ENCODE results near the gene OR5L2. TPM values are rescaled to one million over a fixed set of nuclear protein-coding genes. Genes with fewer than 3 reads are reported as not detected.

Gene OR5L2
- not detected in 2 replicates for total RNA-seq

DNA sequence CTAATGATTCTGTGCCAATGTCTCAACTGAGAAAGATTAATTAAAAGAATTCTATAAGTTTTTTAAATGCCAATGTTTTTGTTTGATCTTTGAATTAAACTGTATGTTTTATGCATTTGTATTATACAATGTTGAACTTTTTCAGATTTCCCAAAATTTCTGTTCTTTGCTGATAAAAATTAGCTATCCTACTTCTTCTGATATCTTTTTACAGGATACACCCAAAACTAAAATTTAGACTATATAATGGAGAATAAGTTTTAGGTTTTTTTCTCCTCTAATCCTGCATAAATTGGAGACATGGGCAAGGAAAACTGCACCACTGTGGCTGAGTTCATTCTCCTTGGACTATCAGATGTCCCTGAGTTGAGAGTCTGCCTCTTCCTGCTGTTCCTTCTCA is at the start of gene OR5L2:
OR5L2 (plus strand) TSS at position 301 of the 400 bp plus-strand sequence; CDS start at position 301, 0 bp downstream.
- no peak within 1 kb of the TSS for H3K4me2 ChIP-seq (ENCODE audit: insufficient read depth, low read length)
- no peak within 1 kb of the TSS for H2AFZ ChIP-seq (ENCODE audit: low read length)
- TF ChIP-seq, protein P1, sequence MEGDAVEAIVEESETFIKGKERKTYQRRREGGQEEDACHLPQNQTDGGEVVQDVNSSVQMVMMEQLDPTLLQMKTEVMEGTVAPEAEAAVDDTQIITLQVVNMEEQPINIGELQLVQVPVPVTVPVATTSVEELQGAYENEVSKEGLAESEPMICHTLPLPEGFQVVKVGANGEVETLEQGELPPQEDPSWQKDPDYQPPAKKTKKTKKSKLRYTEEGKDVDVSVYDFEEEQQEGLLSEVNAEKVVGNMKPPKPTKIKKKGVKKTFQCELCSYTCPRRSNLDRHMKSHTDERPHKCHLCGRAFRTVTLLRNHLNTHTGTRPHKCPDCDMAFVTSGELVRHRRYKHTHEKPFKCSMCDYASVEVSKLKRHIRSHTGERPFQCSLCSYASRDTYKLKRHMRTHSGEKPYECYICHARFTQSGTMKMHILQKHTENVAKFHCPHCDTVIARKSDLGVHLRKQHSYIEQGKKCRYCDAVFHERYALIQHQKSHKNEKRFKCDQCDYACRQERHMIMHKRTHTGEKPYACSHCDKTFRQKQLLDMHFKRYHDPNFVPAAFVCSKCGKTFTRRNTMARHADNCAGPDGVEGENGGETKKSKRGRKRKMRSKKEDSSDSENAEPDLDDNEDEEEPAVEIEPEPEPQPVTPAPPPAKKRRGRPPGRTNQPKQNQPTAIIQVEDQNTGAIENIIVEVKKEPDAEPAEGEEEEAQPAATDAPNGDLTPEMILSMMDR (IDR thresholded peaks at IDR 0.05; ENCODE audit: extremely low read depth, low read depth, low read length), result no peak

DNA sequence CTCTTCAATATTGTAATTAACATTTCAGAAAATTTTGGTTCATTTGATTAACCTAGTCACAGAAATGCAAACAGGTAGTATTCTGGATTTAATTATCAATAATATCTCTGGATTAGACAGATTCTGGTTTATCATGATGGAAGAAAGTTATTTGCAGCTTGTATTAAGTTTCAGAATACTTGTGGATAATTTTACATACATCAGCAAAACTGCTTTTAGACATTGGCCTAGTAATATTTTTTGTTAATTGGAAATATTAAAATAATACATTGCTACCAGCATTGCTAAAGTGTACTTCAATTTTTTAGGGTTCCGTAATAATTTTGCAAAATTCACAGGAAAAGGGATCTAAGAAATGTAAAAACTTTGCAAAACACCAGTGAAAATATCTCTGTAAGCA is 35.4 kb upstream of the OR5L2 start:
- TF ChIP-seq, protein P1 (IDR thresholded peaks at IDR 0.05; ENCODE audit: extremely low read depth, low read depth, low read length), result no peak
- Histone ChIP-seq H2AFZ (ENCODE audit: low read length) (no peak overlapping the region), H3K27me3 (ENCODE audit: insufficient read depth, low read length) (no peaks in the 10 kb centered on the region), H4K20me1 (ENCODE audit: insufficient read depth, low read length) (no peaks in the 10 kb centered on the region), H3K27ac (ENCODE audit: low read depth, low read length) (no peak overlapping the region), H3K4me1 (ENCODE audit: insufficient read depth, low read length) (no peaks in the 10 kb centered on the region), H3K4me2 (ENCODE audit: insufficient read depth, low read length) (no peak overlapping the region), H3K36me3 (ENCODE audit: insufficient read depth, low read length) (no peaks in the 10 kb centered on the region), H3K79me2 (ENCODE audit: insufficient read depth, low read length) (no peaks in the 10 kb centered on the region), H3K9me3 (ENCODE audit: low read depth, low read length) (peaks cover 6% of the 10 kb centered on the region), H3K4me3 (ENCODE audit: insufficient read depth, low read length) (no peak overlapping the region)
- DNase-seq (ENCODE audit: insufficient read length, low spot score, missing footprints), result no peak

More for the DNA sequence above, at the start of gene OR5L2:
- H3K9me3 ChIP-seq (ENCODE audit: low read depth, low read length), result no peaks in the 10 kb centered on the region
- H3K36me3 ChIP-seq (ENCODE audit: insufficient read depth, low read length), result no peaks in the 10 kb centered on the region
- no peak within 1 kb of the TSS for H3K27ac ChIP-seq (ENCODE audit: low read depth, low read length)
- no peak within 1 kb of the TSS for H3K4me3 ChIP-seq (ENCODE audit: insufficient read depth, low read length)
- no peaks in the 10 kb centered on the region for H3K27me3 ChIP-seq (ENCODE audit: insufficient read depth, low read length)
- no peaks in the 10 kb centered on the region for H3K79me2 ChIP-seq (ENCODE audit: insufficient read depth, low read length)
- no peak for DNase-seq (ENCODE audit: insufficient read length, low spot score, missing footprints)
- no peaks in the 10 kb centered on the region for H3K4me1 ChIP-seq (ENCODE audit: insufficient read depth, low read length)
- no peaks in the 10 kb centered on the region for H4K20me1 ChIP-seq (ENCODE audit: insufficient read depth, low read length)

DNA sequence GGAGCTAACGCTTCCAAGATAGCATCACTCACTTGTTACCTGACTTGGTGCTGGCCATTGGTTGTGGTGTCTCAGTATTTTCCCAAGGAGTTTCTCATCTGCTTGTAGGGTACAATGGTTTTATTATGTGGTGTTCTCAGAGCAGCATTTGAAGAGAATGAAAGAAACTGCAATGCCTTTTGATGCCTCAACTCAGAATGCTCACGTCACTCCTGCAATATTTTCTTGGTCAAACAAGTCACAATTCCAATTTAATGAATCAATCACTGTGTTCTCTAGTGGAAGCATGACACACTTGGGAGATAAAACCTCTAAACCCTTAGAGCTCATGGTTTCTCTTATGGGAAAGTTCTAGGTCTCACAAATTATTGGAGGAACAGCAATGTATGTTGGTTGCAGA is 33.7 kb upstream of the OR5L2 start:
- H3K79me2 ChIP-seq (ENCODE audit: insufficient read depth, low read length), result no peaks in the 10 kb centered on the region
- H3K27me3 ChIP-seq (ENCODE audit: insufficient read depth, low read length), result no peaks in the 10 kb centered on the region
- H4K20me1 ChIP-seq (ENCODE audit: insufficient read depth, low read length), result no peaks in the 10 kb centered on the region
- H2AFZ ChIP-seq (ENCODE audit: low read length), result no peak overlapping the region
- H3K27ac ChIP-seq (ENCODE audit: low read depth, low read length), result no peak overlapping the region
- no peak for DNase-seq (ENCODE audit: insufficient read length, low spot score, missing footprints)
- no peak overlapping the region for H3K4me3 ChIP-seq (ENCODE audit: insufficient read depth, low read length)
- no peaks in the 10 kb centered on the region for H3K36me3 ChIP-seq (ENCODE audit: insufficient read depth, low read length)
- H3K4me1 ChIP-seq (ENCODE audit: insufficient read depth, low read length), result no peaks in the 10 kb centered on the region
- peaks cover 6% of the 10 kb centered on the region for H3K9me3 ChIP-seq (ENCODE audit: low read depth, low read length)
- H3K4me2 ChIP-seq (ENCODE audit: insufficient read depth, low read length), result no peak overlapping the region
- TF ChIP-seq, protein P1 (IDR thresholded peaks at IDR 0.05; ENCODE audit: extremely low read depth, low read depth, low read length), result no peak

DNA sequence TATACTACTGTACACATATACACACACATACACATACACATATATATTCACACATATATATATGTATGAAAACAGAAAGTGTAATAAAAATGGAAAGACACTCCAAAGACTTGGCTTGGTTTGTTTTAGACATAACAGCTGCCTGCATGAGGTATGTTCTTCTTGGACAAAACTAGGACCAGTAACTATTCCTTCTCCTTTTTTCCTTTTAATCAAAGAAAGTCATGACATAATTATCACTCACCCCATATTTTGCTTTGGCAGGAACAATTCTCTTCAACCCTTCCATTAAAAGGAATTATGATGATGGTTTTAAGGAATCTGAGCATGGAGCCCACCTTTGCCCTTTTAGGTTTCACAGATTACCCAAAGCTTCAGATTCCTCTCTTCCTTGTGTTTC is 31.8 kb upstream of the OR5L2 start, which contains the start of gene OR5D14:
OR5D14 (plus strand) TSS at position 301 of the 400 bp plus-strand sequence; CDS start at position 301, 0 bp downstream.
- DNase-seq (ENCODE audit: insufficient read length, low spot score, missing footprints), result no peak
- Histone ChIP-seq H3K79me2 (ENCODE audit: insufficient read depth, low read length) (no peaks in the 10 kb centered on the region), H3K36me3 (ENCODE audit: insufficient read depth, low read length) (no peaks in the 10 kb centered on the region), H2AFZ (ENCODE audit: low read length) (no peak within 1 kb of the TSS), H3K4me3 (ENCODE audit: insufficient read depth, low read length) (no peak within 1 kb of the TSS), H3K4me1 (ENCODE audit: insufficient read depth, low read length) (no peaks in the 10 kb centered on the region), H3K27ac (ENCODE audit: low read depth, low read length) (no peak within 1 kb of the TSS), H3K27me3 (ENCODE audit: insufficient read depth, low read length) (no peaks in the 10 kb centered on the region), H4K20me1 (ENCODE audit: insufficient read depth, low read length) (no peaks in the 10 kb centered on the region), H3K4me2 (ENCODE audit: insufficient read depth, low read length) (no peak within 1 kb of the TSS), H3K9me3 (ENCODE audit: low read depth, low read length) (peaks cover 6% of the 10 kb centered on the region)
- TF ChIP-seq, protein P1 (IDR thresholded peaks at IDR 0.05; ENCODE audit: extremely low read depth, low read depth, low read length), result no peak
